GM19193 (cell line): Measurements from ENCODE around the gene SLC26A1.

Experiments used
- POLR2A ChIP-seq: IDR thresholded peaks from 4 replicates; pipeline ENCODE4 v1.6.1; 2011; ENCODE audit not compliant: insufficient read depth, insufficient read length; ENCODE audit errors: extremely low read depth

Gene SLC26A1

GRCh38 chr4:953574-953915 is 39.7 kb downstream of the SLC26A1 start:
- TF ChIP-seq POLR2A, result no peak

GRCh38 chr4:952881-953573 is 40.2 kb downstream of the SLC26A1 start:
- no peak for TF ChIP-seq POLR2A

DNA sequence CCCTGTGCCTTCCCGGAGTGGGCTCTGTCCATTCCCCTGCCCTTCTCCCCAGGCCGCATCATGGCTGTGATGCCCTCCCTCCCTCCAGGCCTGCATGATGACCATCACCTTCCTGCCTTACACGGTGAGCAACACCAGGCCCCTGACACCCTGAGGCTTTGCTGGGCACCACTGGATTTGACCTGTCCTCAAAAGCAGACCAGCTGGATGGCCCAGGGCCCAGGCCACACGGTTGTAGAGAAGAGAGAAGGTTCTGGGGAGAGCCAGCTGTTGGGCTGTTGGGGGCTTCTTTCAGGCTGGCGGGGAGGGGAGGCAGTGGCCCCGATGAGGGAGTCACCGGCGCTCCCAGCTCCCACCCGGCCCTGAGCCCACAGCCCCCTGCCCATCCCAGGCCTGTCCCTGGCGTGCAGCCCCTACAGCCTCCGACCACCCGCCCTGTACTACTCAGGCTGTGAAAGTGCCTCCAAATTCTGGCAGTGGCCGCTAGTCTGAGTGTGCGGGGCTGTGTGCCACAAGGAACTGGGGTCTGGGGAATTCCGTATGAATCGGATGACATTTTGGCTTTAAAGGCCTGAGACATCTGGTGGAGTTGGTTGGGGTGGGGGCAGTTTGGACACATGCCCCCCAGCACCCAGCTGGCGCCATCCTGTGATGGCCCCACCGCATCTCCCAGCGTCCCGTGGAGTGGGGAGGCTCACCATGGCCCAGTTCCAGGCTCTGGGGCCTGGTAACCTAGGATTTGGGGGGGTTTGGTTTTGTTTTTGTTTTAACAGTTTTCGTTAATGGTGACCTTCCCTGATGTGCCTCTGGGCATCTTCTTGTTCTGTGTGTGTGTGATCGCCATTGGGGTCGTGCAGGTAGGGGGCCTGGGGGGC is 41.4 kb downstream of the SLC26A1 start:
- TF ChIP-seq POLR2A, result no peak

GRCh38 chr4:951186-951585 is 42.0 kb downstream of the SLC26A1 start:
- no peak for TF ChIP-seq POLR2A

- TF ChIP-seq POLR2A, result no peak
Measured at GRCh38 chr4:950136-951020, 42.8 kb downstream of the SLC26A1 start.

DNA sequence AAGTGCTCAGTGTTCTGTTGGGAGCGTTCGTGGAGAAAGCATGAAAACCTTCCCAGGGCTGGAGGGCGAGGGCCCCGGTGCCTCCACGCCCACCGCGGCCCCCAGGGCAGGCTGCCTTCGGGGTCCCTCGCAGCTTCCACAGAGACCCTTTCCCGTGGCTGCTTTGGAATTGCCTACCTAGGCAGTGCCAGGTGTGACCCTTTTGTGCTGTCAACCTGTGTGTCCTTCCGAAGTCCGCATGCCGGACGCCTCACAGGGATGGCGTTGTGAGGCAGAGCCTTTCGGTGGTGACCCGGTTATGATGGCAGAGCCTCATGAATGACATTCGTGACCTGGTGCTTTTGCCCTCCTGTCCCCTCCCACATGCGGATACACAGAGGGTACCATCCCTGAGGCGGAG is 43.5 kb downstream of the SLC26A1 start:
- TF ChIP-seq POLR2A, result no peak

GRCh38 chr4:948936-949300 is 44.3 kb downstream of the SLC26A1 start:
- no peak for TF ChIP-seq POLR2A

DNA sequence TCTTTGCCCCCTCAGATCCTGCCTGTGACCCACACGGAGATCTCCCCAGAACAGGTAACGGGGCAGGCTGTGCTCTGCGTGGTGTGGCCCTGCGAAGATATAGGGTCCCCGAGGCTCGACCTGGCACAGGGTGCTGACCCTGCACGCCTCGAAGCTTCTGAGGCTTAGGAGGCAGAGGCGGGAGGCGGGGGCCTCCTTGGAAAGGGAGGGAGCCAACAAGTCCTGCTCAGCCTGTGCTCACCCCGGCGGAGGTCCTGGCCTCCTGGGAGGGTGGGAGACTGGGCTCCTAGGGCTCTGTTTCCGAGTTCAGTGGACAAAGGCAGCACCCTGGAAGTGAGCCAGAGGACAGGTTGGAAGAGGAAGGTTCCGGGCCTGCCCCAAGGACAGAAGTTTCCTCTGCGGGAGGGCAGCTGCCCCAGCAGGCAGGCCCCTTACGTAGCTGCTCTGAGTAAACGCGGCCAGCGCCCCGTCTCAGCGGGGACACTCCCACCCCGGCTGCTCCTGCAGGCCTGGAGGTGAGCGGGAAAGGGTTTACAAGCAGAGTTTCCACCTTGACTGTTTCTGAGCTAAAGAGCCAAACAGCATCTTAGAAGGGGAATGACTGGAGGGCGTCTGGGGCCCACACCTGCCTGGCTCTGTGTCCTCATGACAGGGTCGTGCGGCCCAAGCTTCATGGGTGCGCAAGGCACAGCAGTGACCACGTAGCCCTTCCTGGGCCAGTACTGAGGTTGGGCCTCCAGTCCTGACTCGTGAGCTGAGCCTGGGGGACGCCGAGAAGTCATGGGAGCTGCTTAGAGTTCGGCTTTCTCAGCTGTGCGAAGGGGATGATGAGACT is 44.9 kb downstream of the SLC26A1 start:
- no peak for TF ChIP-seq POLR2A

DNA sequence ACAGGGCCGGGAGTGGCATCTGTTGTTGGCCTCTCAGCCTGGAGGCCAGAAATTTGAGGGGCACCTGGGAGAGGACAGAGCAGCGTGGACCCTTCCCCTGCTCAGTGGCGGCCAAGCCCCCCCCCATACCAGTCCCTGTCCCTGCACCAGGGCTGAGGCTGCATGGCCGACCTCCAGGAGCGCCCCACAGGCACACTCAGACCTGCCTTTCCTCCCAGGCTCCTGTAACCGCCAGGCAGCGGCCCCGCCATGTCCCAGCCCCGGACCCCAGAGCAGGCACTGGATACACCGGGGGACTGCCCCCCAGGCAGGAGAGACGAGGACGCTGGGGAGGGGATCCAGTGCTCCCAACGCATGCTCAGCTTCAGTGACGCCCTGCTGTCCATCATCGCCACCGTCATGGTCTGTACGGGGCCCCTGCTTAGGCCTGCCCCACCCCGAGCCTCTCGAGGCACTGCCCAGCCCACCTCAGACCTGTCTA is 45.7 kb downstream of the SLC26A1 start:
- TF ChIP-seq POLR2A, result no peak

- TF ChIP-seq POLR2A, result no peak
Measured at GRCh38 chr4:946517-947471, 46.4 kb downstream of the SLC26A1 start.

DNA sequence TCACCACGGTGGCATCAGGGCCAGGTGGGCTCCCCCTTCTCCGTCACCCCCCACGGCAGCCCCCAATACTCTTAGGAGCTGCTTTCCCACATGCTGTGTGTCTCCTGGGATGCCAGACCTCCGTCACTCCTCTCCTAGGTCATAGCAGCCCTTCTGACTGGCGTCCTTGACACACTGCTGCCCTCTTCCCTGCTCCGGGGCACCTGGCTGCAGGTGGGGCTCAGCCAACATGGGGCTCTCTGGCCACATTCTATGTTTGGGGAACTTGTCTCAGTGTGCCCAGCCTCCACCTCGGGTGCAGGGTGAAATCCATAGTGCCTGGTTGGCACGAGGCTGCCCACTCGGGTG is 47.1 kb downstream of the SLC26A1 start:
- no peak for TF ChIP-seq POLR2A

DNA sequence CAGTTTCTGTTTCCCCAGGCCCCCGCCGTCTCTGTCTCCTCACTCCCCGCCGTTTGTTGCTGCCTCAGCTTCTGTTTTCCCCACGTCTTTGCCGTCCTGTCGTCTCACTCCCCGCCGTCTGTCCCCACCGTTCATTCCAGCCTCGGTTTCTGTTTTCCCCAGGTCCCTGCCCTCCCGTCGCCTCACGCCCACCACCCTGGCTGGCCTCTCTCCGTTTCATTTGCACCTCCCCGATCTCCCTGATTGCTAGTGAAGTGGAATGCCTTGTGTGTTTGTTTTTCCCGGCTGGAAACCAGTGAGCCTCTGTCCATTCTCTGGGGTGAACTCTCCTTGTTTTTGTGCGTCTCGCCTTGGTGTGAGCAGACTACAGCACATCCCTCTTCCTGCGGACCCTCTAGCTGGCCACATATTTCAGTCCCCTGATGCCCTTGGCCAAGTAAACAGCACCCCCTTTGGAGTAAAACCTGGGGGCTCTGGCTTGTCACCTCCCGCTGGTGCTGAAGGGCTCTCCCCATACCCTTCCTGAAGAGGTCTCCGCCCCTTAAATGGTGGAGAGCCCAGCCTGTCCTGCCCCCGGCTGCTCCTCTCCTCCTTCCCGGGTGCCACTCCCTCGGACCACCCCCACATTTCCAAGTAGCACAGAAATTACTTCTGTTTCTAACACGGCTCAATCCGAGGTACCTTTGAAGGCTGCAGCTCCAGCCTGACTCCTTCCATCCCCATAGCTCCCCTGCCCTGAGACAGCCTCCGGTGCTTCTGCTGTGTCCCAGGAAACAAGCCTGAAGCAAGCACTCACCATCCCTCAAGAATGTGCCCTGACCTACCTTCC is 47.7 kb downstream of the SLC26A1 start:
- no peak for TF ChIP-seq POLR2A
